GM12892 (cell line): ENCODE data around the gene LRCH3.
"Not testable (repeated sequence)": the region's sequence is repeated elsewhere in the genome, so short reads cannot be mapped to it uniquely, and the experiment has no call there.

ENCODE experiments used
- DNase-seq: peaks from one replicate; pipeline ENCODE4 v3.0.0; 2011; ENCODE audit not compliant: insufficient read length
- FAIRE-seq: peaks from 2 replicates; lab custom pipeline; 2011; peaks lifted over from hg19 to GRCh38; lab: Jason Lieb, UNC
- POLR2A ChIP-seq: IDR thresholded peaks from 2 replicates; pipeline ENCODE4 v1.6.1; 2011; ENCODE audit warnings: low read depth, low read length, control low read depth
- POLR2AphosphoS5 ChIP-seq: IDR thresholded peaks from 2 replicates; pipeline ENCODE4 v1.6.1; 2011; ENCODE audit warnings: low read depth, low read length, control low read depth
- TAF1 ChIP-seq: IDR thresholded peaks from 2 replicates; pipeline ENCODE4 v1.6.1; 2011; ENCODE audit warnings: low read depth, mild to moderate bottlenecking, control low read depth, low read length, borderline replicate concordance

The LRCH3 gene

DNA sequence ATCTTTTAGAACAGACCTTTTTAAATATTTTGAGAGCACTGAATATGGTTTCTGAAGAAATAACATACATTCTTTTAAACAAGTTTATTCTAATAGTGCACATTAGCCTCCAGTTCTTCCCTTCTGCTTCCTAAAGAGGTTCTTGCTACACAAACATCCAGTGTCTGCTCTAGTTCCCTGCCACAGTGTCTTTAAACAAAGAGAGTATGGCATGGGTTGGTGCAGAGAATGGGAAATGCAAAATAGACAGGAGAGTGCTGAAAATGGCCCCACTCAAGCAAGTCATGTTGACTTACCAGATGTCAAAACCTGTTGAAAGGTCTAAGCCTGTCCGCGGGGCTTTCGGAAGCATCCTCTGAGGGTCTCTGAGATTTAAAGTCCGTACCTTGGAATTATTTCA lies 86.8 kb downstream of the LRCH3 start:
- DNase-seq (no peak), FAIRE-seq (no peak)
- no peak for TF ChIP-seq POLR2AphosphoS5
- TF ChIP-seq POLR2A = no peak
- no peak for TF ChIP-seq TAF1

DNA sequence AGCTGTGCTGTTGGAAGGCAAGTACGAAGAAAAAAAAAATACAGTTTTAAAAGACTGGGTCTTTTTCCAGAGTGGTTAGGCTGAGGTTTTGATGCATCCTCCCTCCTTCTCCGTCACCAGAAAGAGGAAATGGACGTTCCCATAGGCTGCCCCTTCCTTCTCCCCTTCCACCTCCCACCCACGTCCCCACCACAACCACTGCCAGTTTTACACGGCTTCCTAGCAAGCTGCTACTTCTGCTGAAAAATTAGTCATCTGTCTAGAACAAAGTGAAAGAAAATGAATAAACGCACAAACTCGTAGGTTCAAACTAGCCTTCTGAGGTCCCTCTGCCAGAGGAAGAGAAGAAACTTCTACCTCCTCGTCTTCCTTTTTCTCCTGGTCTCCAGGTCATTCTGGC lies 87.4 kb downstream of the LRCH3 start:
- FAIRE-seq (no peak), DNase-seq (no peak)
- no peak for TF ChIP-seq POLR2A
- no peak for TF ChIP-seq TAF1
- TF ChIP-seq POLR2AphosphoS5 = no peak

DNA sequence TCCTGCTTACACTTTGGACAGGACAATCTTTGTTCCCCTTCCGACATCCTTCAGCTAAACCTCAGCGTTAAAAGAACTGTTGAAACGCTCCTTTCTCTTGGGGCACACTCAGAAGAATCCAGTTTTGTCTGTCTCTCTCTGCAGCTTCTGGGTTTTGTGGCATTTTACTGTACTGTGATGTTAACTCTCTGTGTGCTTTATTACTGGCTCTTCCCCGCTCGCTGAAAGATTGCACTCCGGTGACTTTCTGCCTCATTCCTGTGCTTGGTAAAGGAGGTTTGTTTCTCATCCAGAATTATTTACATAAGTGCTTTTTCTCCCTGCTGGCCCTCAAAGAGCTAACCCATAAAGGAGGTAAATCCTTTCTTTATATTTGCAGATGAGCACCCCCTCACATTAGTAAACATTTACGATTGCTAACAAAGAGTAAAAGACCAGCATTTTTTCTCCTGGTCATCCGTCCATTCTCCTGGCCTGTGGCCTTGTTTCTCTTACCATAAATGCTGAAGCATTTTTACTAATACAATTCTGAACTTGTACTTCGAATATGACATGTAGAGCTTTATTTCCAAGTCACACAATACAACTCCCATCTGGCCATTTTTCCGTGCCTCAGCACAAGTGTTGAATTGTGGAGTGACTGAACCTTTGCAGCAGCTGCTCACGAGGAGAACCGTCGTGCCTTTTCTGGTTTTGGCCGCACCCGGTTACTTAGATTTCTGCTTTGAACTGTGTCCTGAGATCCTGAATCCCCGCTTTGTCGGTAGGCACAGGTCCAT lies 89.6 kb downstream of the LRCH3 start:
- TF ChIP-seq POLR2AphosphoS5 = no peak
- no peak for TF ChIP-seq POLR2A
- TF ChIP-seq TAF1 = no peak
- FAIRE-seq = no peak
- no peak for DNase-seq

DNA sequence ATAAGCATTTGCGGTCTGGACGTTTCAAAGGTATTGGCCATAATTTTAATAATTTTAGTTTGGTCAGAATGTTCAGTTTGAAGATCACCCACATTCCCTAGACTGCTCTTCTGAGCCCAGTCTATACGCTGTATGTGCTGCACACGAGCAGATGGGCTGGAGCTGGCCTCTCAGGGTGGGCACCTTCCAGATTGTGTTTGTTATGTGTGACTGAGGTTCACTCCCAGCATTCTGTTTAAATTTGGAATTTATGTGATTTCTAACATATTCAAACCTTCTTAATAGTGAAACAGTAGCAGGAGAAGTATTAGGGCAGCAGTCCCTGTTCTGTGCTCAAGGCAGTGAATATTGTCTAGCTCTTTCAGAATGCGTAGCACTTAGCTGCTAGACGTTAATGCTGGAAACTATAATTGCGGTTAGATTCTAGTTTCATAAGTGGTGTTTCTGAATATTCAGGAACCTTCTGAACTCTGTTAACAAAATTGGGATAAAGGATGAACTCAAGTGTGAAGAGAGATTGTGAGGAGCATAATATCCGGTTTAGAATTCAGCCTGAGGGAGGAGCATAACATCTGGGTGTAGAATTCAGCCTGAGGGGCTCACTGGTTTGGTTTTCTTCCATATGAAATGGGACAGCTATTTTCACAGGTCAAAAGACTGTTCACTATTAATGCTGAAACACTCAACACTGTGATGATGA lies 90.4 kb downstream of the LRCH3 start:
- no peak for TF ChIP-seq POLR2AphosphoS5
- no peak for TF ChIP-seq TAF1
- no peak for TF ChIP-seq POLR2A
- peak; percentile 24 for FAIRE-seq
- no peak for DNase-seq

DNA sequence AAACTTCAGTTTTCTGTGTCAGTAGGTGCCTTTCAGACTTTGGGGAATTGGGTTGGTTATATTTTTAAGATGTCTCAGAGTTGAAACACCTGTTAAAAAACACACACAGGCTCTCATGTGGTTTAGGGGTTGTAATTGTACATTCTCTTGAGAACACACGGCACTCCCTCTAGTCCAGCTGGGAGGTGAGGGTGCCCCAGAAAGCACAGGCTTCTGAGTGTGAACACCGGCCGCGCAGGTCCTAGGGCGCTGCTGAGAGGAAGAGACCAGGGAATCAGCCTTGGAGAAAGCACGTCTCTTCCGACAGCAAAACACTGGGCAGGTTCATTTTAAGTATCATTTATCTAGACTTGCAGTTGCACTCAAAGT lies 90.9 kb downstream of the LRCH3 start:
- TF ChIP-seq TAF1 = no peak
- TF ChIP-seq POLR2A = no peak
- no peak for TF ChIP-seq POLR2AphosphoS5
- FAIRE-seq = no peak
- no peak for DNase-seq

DNA sequence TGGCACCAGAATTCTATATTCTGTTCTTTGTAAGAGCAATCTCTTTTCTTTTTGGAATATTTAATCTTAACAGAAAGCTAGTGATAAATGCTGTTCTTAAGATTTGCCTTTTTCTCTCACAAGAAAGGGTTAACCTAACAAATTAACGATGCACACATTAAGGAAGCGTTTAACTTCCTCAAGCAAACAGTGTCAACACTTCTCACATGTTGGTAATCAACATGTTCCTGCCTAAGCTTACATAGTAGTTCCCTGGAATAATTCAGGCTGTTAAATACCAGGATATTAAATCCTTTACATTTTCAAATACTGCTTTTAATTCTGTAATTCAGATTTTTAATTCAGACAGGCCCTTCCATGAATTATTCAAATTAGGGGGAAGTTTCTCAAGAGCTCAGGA lies 91.5 kb downstream of the LRCH3 start:
- no peak for FAIRE-seq
- no peak for DNase-seq

DNA sequence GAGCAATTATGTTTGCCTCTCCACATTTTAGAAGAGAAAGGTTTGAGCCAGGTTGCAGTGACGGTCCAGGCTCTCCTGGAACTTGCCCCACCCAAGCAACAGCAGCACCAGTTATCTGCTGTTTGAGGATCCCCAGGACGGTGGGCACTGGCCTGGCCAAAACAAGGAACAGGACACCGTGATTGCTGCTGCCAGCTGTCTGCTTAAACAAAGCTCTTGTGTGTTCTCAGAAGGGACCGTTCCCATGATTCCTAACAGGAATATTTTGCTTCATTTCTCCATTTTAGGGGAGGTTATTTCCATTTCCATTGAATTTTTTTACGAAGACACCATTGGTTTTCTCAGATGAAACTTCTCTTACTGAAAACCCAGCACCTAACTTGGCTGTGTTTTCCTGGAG lies 92.5 kb downstream of the LRCH3 start:
- DNase-seq (no peak), FAIRE-seq (no peak)
- TF ChIP-seq POLR2AphosphoS5 = no peak

More for the DNA sequence above, 91.5 kb downstream of the LRCH3 start:
- TF ChIP-seq TAF1 (no peak), POLR2A (no peak), POLR2AphosphoS5 (no peak)

DNA sequence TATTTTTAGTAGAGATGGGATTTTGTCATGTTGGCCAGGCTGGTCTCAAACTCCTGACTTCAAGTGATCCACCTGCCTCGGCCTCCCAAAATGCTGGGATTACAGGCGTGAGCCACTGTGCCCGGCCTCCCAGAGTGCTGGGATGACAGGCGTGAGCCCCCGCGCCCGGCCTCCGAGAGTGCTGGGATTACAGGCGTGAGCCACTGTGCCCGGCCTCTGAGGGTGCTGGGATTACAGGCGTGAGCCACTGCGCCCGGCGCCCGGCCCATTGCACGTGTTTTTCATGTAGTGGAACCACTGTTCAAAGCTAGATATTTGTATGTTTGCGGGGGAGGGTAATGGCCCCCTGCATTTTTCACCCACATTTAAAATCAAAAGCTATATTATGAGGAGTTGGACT lies 93.3 kb downstream of the LRCH3 start:
- not testable (repeated sequence) for DNase-seq, FAIRE-seq

DNA sequence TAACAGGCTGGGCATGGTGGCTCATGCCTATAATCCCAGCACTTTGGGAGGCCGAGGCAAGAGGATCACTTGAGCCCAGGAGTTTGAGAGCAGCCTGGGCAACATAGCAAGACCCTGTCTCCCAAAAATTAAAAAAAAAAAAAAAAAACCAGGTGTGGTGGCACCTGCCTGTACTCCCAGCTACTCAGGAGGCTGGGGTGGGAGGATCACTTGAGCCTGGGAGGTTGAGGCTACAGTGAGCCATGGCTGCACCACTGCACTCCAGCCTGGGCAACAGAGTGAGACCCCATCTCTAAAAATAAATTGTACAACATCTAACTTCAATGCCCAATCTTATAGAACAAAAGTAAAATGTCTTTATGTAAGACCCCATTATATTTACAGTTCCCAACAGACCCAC lies 95.0 kb downstream of the LRCH3 start:
- FAIRE-seq, DNase-seq: not testable (repeated sequence)

DNA sequence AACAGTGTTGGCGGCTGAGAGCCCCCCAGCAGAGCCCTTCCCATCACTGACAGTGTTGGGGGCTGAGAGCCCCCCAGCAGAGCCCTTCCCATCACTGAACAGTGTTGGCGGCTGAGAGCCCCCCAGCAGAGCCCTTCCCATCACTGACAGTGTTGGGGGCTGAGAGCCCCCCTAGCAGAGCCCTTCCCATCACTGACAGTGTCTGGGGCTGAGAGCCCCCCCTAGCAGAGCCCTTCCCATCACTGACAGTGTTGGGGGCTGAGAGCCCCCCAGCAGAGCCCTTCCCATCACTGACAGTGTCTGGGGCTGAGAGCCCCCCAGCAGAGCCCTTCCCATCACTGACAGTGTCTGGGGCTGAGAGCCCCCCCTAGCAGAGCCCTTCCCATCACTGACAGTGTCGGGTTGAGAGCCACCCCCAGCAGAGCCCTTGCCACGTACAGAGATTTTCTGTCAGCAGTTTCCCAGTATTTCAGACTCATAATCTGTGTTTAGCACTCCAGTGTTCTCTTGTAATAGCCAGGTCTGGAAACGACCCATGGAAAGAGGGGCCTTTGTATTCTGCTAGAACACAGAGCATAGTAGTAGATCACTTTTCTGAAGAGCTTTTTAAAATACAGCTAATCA lies 96.5 kb downstream of the LRCH3 start:
- DNase-seq, FAIRE-seq: not testable (repeated sequence)

DNA sequence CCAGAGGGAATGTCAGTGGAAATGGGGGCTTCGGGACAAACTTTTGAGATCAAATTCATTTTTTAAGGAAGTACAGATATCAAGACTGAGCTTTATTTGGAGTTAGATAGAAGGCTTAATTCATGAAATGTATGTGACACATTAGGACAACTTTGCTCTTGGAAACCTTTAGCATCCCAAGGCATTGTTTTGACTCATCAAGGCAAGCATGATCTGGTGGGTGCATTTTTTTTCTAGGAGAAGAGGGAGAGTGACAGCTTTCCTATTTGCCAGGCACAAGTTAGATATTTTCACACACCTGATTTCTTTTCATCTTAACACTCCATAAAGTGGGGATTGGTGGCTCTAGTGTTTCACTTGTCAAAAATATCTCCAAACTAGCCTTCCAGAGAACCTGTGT lies 97.5 kb downstream of the LRCH3 start:
- FAIRE-seq = no peak
- no peak for TF ChIP-seq TAF1
- TF ChIP-seq POLR2A = no peak
- TF ChIP-seq POLR2AphosphoS5 = no peak
- DNase-seq = no peak

DNA sequence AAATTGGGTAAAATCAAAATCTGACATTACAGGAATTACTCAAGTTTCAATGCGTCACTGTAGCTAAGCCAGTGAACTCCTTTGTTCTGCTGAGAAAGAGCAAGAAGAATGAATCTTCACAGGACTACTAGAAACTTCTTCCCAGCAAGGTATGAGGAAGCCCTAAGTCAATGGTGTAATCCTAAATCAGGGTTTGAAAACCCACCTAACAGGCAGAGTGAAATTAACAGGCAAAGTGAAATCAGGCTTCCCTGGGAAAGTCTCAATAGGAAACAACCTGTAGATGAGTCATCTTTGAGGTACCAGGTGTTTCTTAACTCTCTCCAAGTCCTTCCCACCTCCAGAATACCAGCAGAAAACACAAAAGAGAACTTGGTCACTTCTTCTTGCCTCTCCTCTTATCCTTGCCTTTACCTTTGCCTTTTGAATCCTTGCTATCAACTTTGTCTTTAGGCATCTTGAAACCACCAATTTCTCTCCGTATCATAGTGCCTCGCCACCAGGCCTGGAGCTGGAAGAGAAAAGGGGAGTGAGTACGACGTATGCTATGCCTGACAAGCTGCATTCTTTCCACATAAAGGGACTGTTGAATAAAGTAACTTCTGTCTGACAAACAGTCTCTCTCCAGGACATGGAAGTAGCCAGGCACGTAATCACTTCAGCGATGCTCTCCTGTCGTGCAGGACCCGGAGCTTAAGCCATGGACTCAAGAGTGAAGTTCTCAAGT lies 98.3 kb downstream of the LRCH3 start:
- TF ChIP-seq POLR2AphosphoS5 = no peak
- TF ChIP-seq TAF1 = no peak
- no peak for TF ChIP-seq POLR2A
- FAIRE-seq (no peak), DNase-seq (no peak)
